ENCODE measurements around the gene ANKRD13C. TPM values are rescaled to one million over a fixed set of nuclear protein-coding genes. Genes with fewer than 3 reads are reported as not detected.

ANKRD13C gene
- total RNA-seq, 2 donors from 2014 or later, result 8.1 to 11.4 TPM

- Histone ChIP-seq H3K27me3 (no peaks in the 10 kb centered on the region), H3K9me3 (no peaks in the 10 kb centered on the region), H3K36me3 (peaks cover 18% of the 10 kb centered on the region), H3K27ac (no peak overlapping the region), H3K4me3 (no peak overlapping the region), H3K4me1 (peaks cover 0 to 8% of the 10 kb centered on the region in 2 donors)
- no peak for DNase-seq (ENCODE audit: low spot score)
- no peak for TF ChIP-seq CTCF (IDR thresholded peaks at IDR 0.05)
Observed at GRCh38 chr1:70311369-70311768, 43.2 kb downstream of the ANKRD13C start.

- no peaks in the 10 kb centered on the region for H3K9me3 ChIP-seq
- no peak overlapping the region for H3K27ac ChIP-seq
- H3K4me3 ChIP-seq, result no peak overlapping the region
- no peak for TF ChIP-seq CTCF (IDR thresholded peaks at IDR 0.05)
- no peaks in the 10 kb centered on the region for H3K4me1 ChIP-seq
- H3K36me3 ChIP-seq, result peaks cover 41% of the 10 kb centered on the region
- no peak for DNase-seq (ENCODE audit: low spot score)
- H3K27me3 ChIP-seq, result no peaks in the 10 kb centered on the region
Observed at GRCh38 chr1:70299472-70299871, 55.0 kb downstream of the ANKRD13C start.

GRCh38 chr1:70295749-70296148, 58.8 kb downstream of the ANKRD13C start:
- Histone ChIP-seq H3K27ac (no peak overlapping the region), H3K4me1 (no peaks in the 10 kb centered on the region), H3K36me3 (peaks cover 55% of the 10 kb centered on the region), H3K4me3 (no peak overlapping the region), H3K9me3 (no peaks in the 10 kb centered on the region), H3K27me3 (no peaks in the 10 kb centered on the region)
- TF ChIP-seq CTCF (IDR thresholded peaks at IDR 0.05), result no peak
- DNase-seq (ENCODE audit: low spot score), result no peak

GRCh38 chr1:70293186-70293843, 61.2 kb downstream of the ANKRD13C start:
- Histone ChIP-seq H3K4me1 (no peaks in the 10 kb centered on the region), H3K36me3 (peaks cover 41% of the 10 kb centered on the region), H3K27me3 (no peaks in the 10 kb centered on the region), H3K9me3 (no peaks in the 10 kb centered on the region), H3K4me3 (no peak overlapping the region), H3K27ac (no peak overlapping the region)
- TF ChIP-seq CTCF (IDR thresholded peaks at IDR 0.05), result no peak
- DNase-seq (ENCODE audit: low spot score), result no peak

GRCh38 chr1:70290218-70290617, 64.3 kb downstream of the ANKRD13C start:
- Histone ChIP-seq H3K36me3 (peaks cover 34% of the 10 kb centered on the region), H3K9me3 (no peaks in the 10 kb centered on the region), H3K27me3 (no peaks in the 10 kb centered on the region), H3K4me3 (no peak overlapping the region), H3K27ac (no peak overlapping the region), H3K4me1 (no peaks in the 10 kb centered on the region)
- TF ChIP-seq CTCF (IDR thresholded peaks at IDR 0.05), result no peak
- DNase-seq (ENCODE audit: low spot score), result no peak

- H3K4me1 ChIP-seq, result no peaks in the 10 kb centered on the region
- H3K27me3 ChIP-seq, result no peaks in the 10 kb centered on the region
- no peak for TF ChIP-seq CTCF (IDR thresholded peaks at IDR 0.05)
- no peak for DNase-seq (ENCODE audit: low spot score)
- no peaks in the 10 kb centered on the region for H3K9me3 ChIP-seq
- no peak overlapping the region for H3K4me3 ChIP-seq
- H3K36me3 ChIP-seq, result peaks cover 20% of the 10 kb centered on the region
- no peak overlapping the region for H3K27ac ChIP-seq
Observed at GRCh38 chr1:70288166-70288565, 66.4 kb downstream of the ANKRD13C start.
